ENCODE data around the gene CCDC106. TPM values are rescaled to one million over a fixed set of nuclear protein-coding genes. Genes with fewer than 3 reads are reported as not detected.
A peak's percentile ranks its signal among the peaks of the same experiment; 100 is the strongest.

The CCDC106 gene
- total RNA-seq, 3 donors from 2014 or later (not counting 1 experiment from before 2014, with no cell fraction given): 2.0 to 3.2 (median 3.2) TPM

GRCh38 chr19:55599842-55600661, 48.0 kb upstream of the CCDC106 start, which contains the start of gene ZNF524:
ZNF524 (plus strand) TSS chr19:55600288; CDS start chr19:55602113, 1,825 bp downstream.
- no peaks in the 10 kb centered on the region for H3K36me3 Mint-ChIP-seq
- peaks cover 4% of the 10 kb centered on the region for H3K36me3 ChIP-seq (ENCODE audit: control insufficient read depth, insufficient read depth, low read length)
- intact Hi-C loops (cut with micrococcal nuclease): loop anchor here (1.0 kb wide), 3 partner anchors 13 to 124 kb away; partner anchors contain the start of genes ZNF628 and ZNF784
- ATAC-seq (peak; percentile 59 to 74 (median 65)), DNase-seq (peak; percentile 80 to 93)
- peak within 1 kb of the TSS; percentile 96 for H3K4me3 Mint-ChIP-seq
- no peaks in the 10 kb centered on the region for H3K27me3 Mint-ChIP-seq (ENCODE audit: low read depth in 2 of 2)
- H3K27ac ChIP-seq (ENCODE audit: low read length): peak within 1 kb of the TSS; percentile 100
- no peaks in the 10 kb centered on the region for H3K27me3 ChIP-seq (ENCODE audit: control insufficient read depth, insufficient read depth, low read length)
- WGBS (ENCODE audit: insufficient coverage): under 1% methylated on average over 86 of the region's 97 CpGs
- H3K9me3 Mint-ChIP-seq: no peaks in the 10 kb centered on the region
- H3K4me3 ChIP-seq (ENCODE audit: low read length): peak within 1 kb of the TSS; percentile 94
- H3K9me3 ChIP-seq (ENCODE audit: control insufficient read depth, insufficient read depth, low read length): no peaks in the 10 kb centered on the region
- H3K27ac Mint-ChIP-seq: peak within 1 kb of the TSS; percentile 96 to 99
- peaks cover 29 to 44% of the 10 kb centered on the region in 2 donors for H3K4me1 Mint-ChIP-seq
- H3K4me1 ChIP-seq (ENCODE audit: control insufficient read depth, insufficient read depth, low read length): peaks cover 29% of the 10 kb centered on the region
- no peak for TF ChIP-seq CTCF (IDR thresholded peaks at IDR 0.05)

GRCh38 chr19:55600662-55601028, 47.4 kb upstream of the CCDC106 start:
- H3K4me3 Mint-ChIP-seq: peak overlapping the region; percentile 96
- peaks cover 29% of the 10 kb centered on the region for H3K4me1 ChIP-seq (ENCODE audit: control insufficient read depth, insufficient read depth, low read length)
- peak overlapping the region; percentile 57 for H3K27ac ChIP-seq (ENCODE audit: low read length)
- H3K27me3 Mint-ChIP-seq (ENCODE audit: low read depth in 2 of 2): no peaks in the 10 kb centered on the region
- 6% methylated on average over 11 of the region's 15 CpGs for WGBS (ENCODE audit: insufficient coverage)
- H3K4me3 ChIP-seq (ENCODE audit: low read length): peak overlapping the region; percentile 48
- H3K27me3 ChIP-seq (ENCODE audit: control insufficient read depth, insufficient read depth, low read length): no peaks in the 10 kb centered on the region
- ATAC-seq: no peak
- peak overlapping the region; percentile 86 to 99 for H3K27ac Mint-ChIP-seq
- peaks cover 4% of the 10 kb centered on the region for H3K36me3 ChIP-seq (ENCODE audit: control insufficient read depth, insufficient read depth, low read length)
- no peak for TF ChIP-seq CTCF (IDR thresholded peaks at IDR 0.05)
- intact Hi-C loops (cut with micrococcal nuclease): no loop called here
- peaks cover 29 to 46% of the 10 kb centered on the region in 2 donors for H3K4me1 Mint-ChIP-seq
- no peaks in the 10 kb centered on the region for H3K36me3 Mint-ChIP-seq
- DNase-seq: no peak
- H3K9me3 Mint-ChIP-seq: no peaks in the 10 kb centered on the region
- no peaks in the 10 kb centered on the region for H3K9me3 ChIP-seq (ENCODE audit: control insufficient read depth, insufficient read depth, low read length)

- Mint-ChIP-seq H3K27ac (peak overlapping the region; percentile 86 to 99), H3K4me3 (peak overlapping the region; percentile 96), H3K4me1 (peaks cover 34 to 50% of the 10 kb centered on the region in 2 donors), H3K9me3 (no peaks in the 10 kb centered on the region), H3K36me3 (no peaks in the 10 kb centered on the region), H3K27me3 (ENCODE audit: low read depth in 2 of 2) (no peaks in the 10 kb centered on the region)
- ATAC-seq (no peak), DNase-seq (no peak)
- no peak for TF ChIP-seq CTCF (IDR thresholded peaks at IDR 0.05)
- peaks cover 34% of the 10 kb centered on the region for H3K4me1 ChIP-seq (ENCODE audit: control insufficient read depth, insufficient read depth, low read length)
- 82% methylated on average over 4 of the region's 4 CpGs for WGBS (ENCODE audit: insufficient coverage)
- intact Hi-C loops (cut with micrococcal nuclease): no loop called here
- H3K27me3 ChIP-seq (ENCODE audit: control insufficient read depth, insufficient read depth, low read length): no peaks in the 10 kb centered on the region
- peak overlapping the region; percentile 57 for H3K27ac ChIP-seq (ENCODE audit: low read length)
- H3K36me3 ChIP-seq (ENCODE audit: control insufficient read depth, insufficient read depth, low read length): peaks cover 4% of the 10 kb centered on the region
- H3K4me3 ChIP-seq (ENCODE audit: low read length): peak overlapping the region; percentile 48
- H3K9me3 ChIP-seq (ENCODE audit: control insufficient read depth, insufficient read depth, low read length): no peaks in the 10 kb centered on the region
These were observed 46.9 kb upstream of the CCDC106 start for GRCh38 chr19:55601084-55601483.
